ENCODE data around the gene TMEM209.

DNA sequence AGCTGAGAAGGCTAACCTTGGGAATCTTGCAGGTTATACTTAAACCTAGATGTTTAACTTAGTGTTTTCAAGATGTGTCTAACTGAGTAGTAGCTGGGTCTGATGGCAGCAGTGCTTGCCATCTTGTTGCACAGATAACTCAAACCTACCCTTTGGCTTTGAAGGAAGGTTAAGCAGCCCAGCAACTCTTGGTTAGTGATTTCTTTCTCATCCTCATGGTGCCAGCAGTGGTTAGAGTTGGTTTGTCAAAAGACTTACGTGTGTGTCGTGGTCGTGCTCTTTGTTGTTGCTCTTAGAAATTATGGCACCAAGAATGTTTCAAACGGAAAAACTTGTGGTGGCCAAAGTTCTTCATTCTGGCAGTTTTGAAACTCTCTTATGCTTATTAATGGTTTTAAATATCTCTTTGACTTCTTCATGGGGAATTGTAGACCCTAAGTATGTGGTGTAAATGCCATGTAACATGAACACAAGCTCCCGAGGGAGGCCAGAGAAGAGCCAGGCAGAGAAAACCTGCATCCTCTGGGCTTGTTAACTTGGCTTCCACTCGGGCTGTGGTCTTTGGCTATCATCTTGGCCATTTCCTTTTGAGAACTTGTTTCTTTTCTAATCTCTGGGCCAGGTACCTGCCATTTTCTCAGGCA is 73.9 kb downstream of the TMEM209 start:
- TF ChIP-seq, protein P1, sequence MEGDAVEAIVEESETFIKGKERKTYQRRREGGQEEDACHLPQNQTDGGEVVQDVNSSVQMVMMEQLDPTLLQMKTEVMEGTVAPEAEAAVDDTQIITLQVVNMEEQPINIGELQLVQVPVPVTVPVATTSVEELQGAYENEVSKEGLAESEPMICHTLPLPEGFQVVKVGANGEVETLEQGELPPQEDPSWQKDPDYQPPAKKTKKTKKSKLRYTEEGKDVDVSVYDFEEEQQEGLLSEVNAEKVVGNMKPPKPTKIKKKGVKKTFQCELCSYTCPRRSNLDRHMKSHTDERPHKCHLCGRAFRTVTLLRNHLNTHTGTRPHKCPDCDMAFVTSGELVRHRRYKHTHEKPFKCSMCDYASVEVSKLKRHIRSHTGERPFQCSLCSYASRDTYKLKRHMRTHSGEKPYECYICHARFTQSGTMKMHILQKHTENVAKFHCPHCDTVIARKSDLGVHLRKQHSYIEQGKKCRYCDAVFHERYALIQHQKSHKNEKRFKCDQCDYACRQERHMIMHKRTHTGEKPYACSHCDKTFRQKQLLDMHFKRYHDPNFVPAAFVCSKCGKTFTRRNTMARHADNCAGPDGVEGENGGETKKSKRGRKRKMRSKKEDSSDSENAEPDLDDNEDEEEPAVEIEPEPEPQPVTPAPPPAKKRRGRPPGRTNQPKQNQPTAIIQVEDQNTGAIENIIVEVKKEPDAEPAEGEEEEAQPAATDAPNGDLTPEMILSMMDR (conservative IDR thresholded peaks at IDR 0.05; ENCODE audit: low read length): no peak
- no peak for TF ChIP-seq EZH2phosphoT487 (IDR thresholded peaks at IDR 0.05; ENCODE audit: borderline replicate concordance)
